SK-N-SH (cell line): ENCODE results near the gene ZSWIM7. TPM values are rescaled to one million over a fixed set of nuclear protein-coding genes. Genes with fewer than 3 reads are reported as not detected.

Experiments used
- CTCF ChIA-PET: fragments of 300-600, 350-600 bp; formaldehyde crosslinking; extraction: SDS; loops from one replicate; lab custom pipeline; 2021; lab: Yijun Ruan, JAX
- POLR2A ChIA-PET: fragments of 350-600 bp; sonication (Branson Sonifier 250); formaldehyde crosslinking; extraction: SDS; loops from one replicate; lab custom pipeline; 2020; ENCODE audit warnings: antibody characterized with exemption, inconsistent platforms; lab: Yijun Ruan, JAX
- DNase-seq: peaks from one replicate; pipeline ENCODE4 v3.0.0; 2012
- H2AFZ ChIP-seq: fragments of 200-600 bp; sonication (generic); 2 replicates; pipeline ENCODE4 v1.8.1; 2016; ENCODE audit warnings: antibody characterized with exemption, mild to moderate bottlenecking, low read depth
- H3F3A ChIP-seq: fragments of 200-600 bp; sonication (generic); replicated peaks from 2 replicates; pipeline ENCODE3; 2016; ENCODE audit warnings: antibody characterized with exemption, mild to moderate bottlenecking; ENCODE audit not compliant: insufficient read depth
- H3K27ac ChIP-seq, 2 experiments: fragments of 200-500 bp in 1 of 2; fragments of 200-600 bp in 1 of 2; sonication (Bioruptor generic) in 1 of 2; sonication (generic), shearing (Covaris generic) in 1 of 2; 2 replicates each; pipeline versions ENCODE4 v1.5.1 to v1.6.1; 2014 to 2016; ENCODE audit warnings: low read depth in 2 of 2, inconsistent platforms in 1 of 2, low read length in 1 of 2, mild to moderate bottlenecking in 1 of 2, mixed read lengths in 1 of 2
- H3K27me3 ChIP-seq: fragments of 200-600 bp; sonication (generic), shearing (Covaris generic); 2 replicates; pipeline ENCODE4 v1.6.1; 2016; ENCODE audit warnings: mixed run types; ENCODE audit not compliant: insufficient read depth
- H3K36me3 ChIP-seq, 2 experiments: fragments of 200-500 bp in 1 of 2; fragments of 200-600 bp in 1 of 2; sonication (Bioruptor generic) in 1 of 2; sonication (generic) in 1 of 2; replicated peaks in 1 of 2; 2 replicates each; pipeline versions ENCODE3 to v1.5.1; 2014 to 2016; ENCODE audit warnings: low read length in 1 of 2, mild to moderate bottlenecking in 1 of 2; ENCODE audit not compliant: insufficient read depth in 2 of 2, control insufficient read depth in 1 of 2
- H3K4me1 ChIP-seq, 2 experiments: fragments of 200-500 bp in 1 of 2; fragments of 200-600 bp in 1 of 2; sonication (Bioruptor generic) in 1 of 2; sonication (generic), shearing (Covaris generic) in 1 of 2; 2 replicates each; pipeline versions ENCODE4 v1.5.1 to v1.6.1; 2014 to 2016; ENCODE audit warnings: low read depth in 1 of 2, low read length in 1 of 2, mixed run types in 1 of 2; ENCODE audit not compliant: insufficient read depth in 2 of 2, control insufficient read depth in 1 of 2
- H3K4me2 ChIP-seq: fragments of 200-600 bp; sonication (generic), shearing (Covaris generic); 2 replicates; pipeline ENCODE4 v1.6.1; 2017; ENCODE audit warnings: mixed run types
- H3K4me3 ChIP-seq, 2 experiments: fragments of 200-500 bp in 1 of 2; fragments of 200-600 bp in 1 of 2; sonication (Bioruptor generic) in 1 of 2; sonication (generic), shearing (Covaris generic) in 1 of 2; 2 replicates each; pipeline versions ENCODE4 v1.5.1 to v1.8.1; 2014 to 2016; ENCODE audit warnings: low read depth in 2 of 2, inconsistent platforms in 1 of 2, low read length in 1 of 2, mild to moderate bottlenecking in 1 of 2, mixed read lengths in 1 of 2, moderate library complexity in 1 of 2
- H3K79me2 ChIP-seq: fragments of 200-600 bp; sonication (generic); 2 replicates; pipeline ENCODE4 v1.8.1; 2017; ENCODE audit warnings: mild to moderate bottlenecking; ENCODE audit not compliant: insufficient read depth
- H3K9ac ChIP-seq: fragments of 200-600 bp; sonication (generic); 2 replicates; pipeline ENCODE4 v1.6.1; 2017; ENCODE audit warnings: mixed run types
- H3K9me2 ChIP-seq: fragments of 200-600 bp; sonication (generic); 2 replicates; pipeline ENCODE4 v1.6.1; 2017; ENCODE audit warnings: mixed run types
- H3K9me3 ChIP-seq: fragments of 200-600 bp; sonication (generic); 2 replicates; pipeline ENCODE4 v1.6.1; 2017; ENCODE audit warnings: mixed run types, mild to moderate bottlenecking, moderate library complexity
- H4K20me1 ChIP-seq: fragments of 200-600 bp; sonication (generic); 2 replicates; pipeline ENCODE4 v1.6.1; 2017; ENCODE audit warnings: mild to moderate bottlenecking, mixed run types; ENCODE audit not compliant: insufficient read depth
- ELF1 ChIP-seq: IDR thresholded peaks from 2 replicates; pipeline ENCODE4 v1.4.0; 2012
- FOSL2 ChIP-seq: IDR thresholded peaks from 2 replicates; pipeline ENCODE4 v1.4.0; 2012; ENCODE audit warnings: low read depth, mild to moderate bottlenecking, moderate library complexity, borderline replicate concordance
- FOXJ3 ChIP-seq: sonication (generic); formaldehyde crosslinking; IDR thresholded peaks from 2 replicates; pipeline ENCODE4 v1.5.1; 2020; ENCODE audit warnings: mild to moderate bottlenecking, missing genetic modification reagents
- JUND ChIP-seq: IDR thresholded peaks from 2 replicates; pipeline ENCODE4 v1.4.0; 2012
- MXI1 ChIP-seq: IDR thresholded peaks from 2 replicates; pipeline ENCODE4 v1.6.1; 2012; ENCODE audit warnings: mild to moderate bottlenecking, low read depth, low read length, improper control_type of control experiment
- NRF1 ChIP-seq: IDR thresholded peaks from 2 replicates; pipeline ENCODE4 v1.6.1; 2012; ENCODE audit warnings: low read depth, mild to moderate bottlenecking, low read length
- POLR2AphosphoS5 ChIP-seq: IDR thresholded peaks from 2 replicates; pipeline ENCODE4 v1.6.1; 2012; ENCODE audit warnings: low read depth, low read length
- RAD21 ChIP-seq: IDR thresholded peaks from 2 replicates; pipeline ENCODE4 v1.6.1; 2012; ENCODE audit warnings: mild to moderate bottlenecking, low read length
- RCOR1 ChIP-seq: fragments of 150-350 bp; IDR thresholded peaks from 2 replicates; pipeline ENCODE4 v1.6.1; 2017; ENCODE audit warnings: antibody characterized with exemption, low read length
- RFX5 ChIP-seq: IDR thresholded peaks from 2 replicates; pipeline ENCODE4 v1.6.1; 2012; ENCODE audit warnings: mild to moderate bottlenecking, improper control_type of control experiment, low read length
- SIN3A ChIP-seq: IDR thresholded peaks from 2 replicates; pipeline ENCODE4 v1.6.1; 2012; ENCODE audit warnings: low read depth, mild to moderate bottlenecking, low read length, moderate library complexity, borderline replicate concordance
- TAF1 ChIP-seq: IDR thresholded peaks from 2 replicates; pipeline ENCODE4 v1.6.1; 2012; ENCODE audit warnings: low read depth, mild to moderate bottlenecking, low read length, moderate library complexity, borderline replicate concordance
- YY1 ChIP-seq: IDR thresholded peaks from 2 replicates; pipeline ENCODE4 v1.4.0; 2012; ENCODE audit warnings: low read depth, mild to moderate bottlenecking
- WGBS: methylation state at CpG from one replicate; pipeline ENCODE4 v1.1.6; 2017; ENCODE audit warnings: low lambda C conversion rate; 5-methylcytosine and 5-hydroxymethylcytosine counted together
- polyA plus RNA-seq, 3 experiments: library from polyadenylated mRNA; depleted of rRNA; stranded (reverse); fragments of >200 nt; gene quantifications; 2 replicates each; pipeline ENCODE4 v1.2.3, GENCODE V29; 2012
- TF ChIP-seq, protein P1 (sequence below): IDR thresholded peaks from 2 replicates; pipeline ENCODE4 v1.4.0; 2012; ENCODE audit warnings: low read depth, borderline replicate concordance
- TF ChIP-seq, protein P2 (sequence below): IDR thresholded peaks from 2 replicates; pipeline ENCODE4; 2012
- TF ChIP-seq, protein P3 (sequence below): IDR thresholded peaks from 2 replicates; pipeline ENCODE4 v1.4.0; 2012; ENCODE audit warnings: low read depth
- TF ChIP-seq, protein P4 (sequence below): IDR thresholded peaks from 2 replicates; pipeline ENCODE4 v1.4.0; 2012; ENCODE audit warnings: low read depth, borderline replicate concordance
- TF ChIP-seq, protein P5 (sequence below): IDR thresholded peaks from 2 replicates; pipeline ENCODE4 v1.6.1; 2012; ENCODE audit warnings: mild to moderate bottlenecking, low read depth, low read length, moderate library complexity
- TF ChIP-seq, protein P6 (sequence below): fragments of 150-350 bp; IDR thresholded peaks from 2 replicates; pipeline ENCODE4 v1.6.1; 2016; ENCODE audit warnings: mild to moderate bottlenecking, low read depth, low read length

ZSWIM7 gene, protein sequence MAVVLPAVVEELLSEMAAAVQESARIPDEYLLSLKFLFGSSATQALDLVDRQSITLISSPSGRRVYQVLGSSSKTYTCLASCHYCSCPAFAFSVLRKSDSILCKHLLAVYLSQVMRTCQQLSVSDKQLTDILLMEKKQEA
- polyA plus RNA-seq (2012; rRNA removed) = 48.8 and 63.3 TPM in 2 replicates
- 48.1 and 49.2 TPM in 2 replicates for polyA plus RNA-seq (2012; cell fraction: cytosol; rRNA removed)
- polyA plus RNA-seq (2012; cell fraction: nucleus; rRNA removed) = 75.1 and 82.5 TPM in 2 replicates

DNA sequence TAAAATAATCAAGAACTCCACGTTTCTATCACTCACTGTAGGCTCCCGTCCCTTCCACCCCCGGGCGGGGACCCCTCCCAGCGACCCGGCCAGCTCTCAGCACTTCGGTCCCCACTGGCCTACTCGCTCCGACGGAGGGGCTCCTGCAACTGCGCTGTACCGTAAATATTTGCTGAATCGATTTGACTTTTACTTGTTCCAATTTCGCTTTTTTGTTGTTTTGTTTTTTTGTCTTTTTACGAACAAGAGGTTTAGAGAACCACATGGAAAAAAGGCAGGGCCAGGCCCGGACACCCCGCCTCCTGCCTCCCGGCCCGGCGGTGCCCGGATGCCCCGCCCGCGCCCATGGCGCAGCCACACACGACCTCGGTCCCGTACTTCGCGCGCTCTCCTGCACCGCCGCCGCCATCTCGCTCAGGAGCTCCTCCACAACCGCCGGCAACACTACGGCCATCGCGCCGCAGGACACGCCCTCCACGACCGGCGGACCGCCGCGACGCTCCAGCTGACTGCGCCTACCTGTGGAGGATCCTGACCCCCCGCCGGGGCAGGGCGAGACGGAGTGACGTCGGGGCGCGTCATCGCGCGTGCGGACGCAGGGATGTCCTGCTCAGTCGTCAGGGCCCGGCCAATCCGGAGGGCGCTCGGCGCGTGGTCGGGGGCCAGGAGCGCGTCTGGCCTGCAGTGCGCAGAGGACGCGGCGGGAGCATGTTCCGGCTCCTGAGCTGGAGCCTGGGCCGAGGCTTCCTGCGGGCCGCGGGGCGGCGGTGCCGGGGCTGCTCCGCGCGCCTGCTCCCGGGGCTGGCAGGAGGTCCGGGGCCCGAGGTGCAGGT is at the start of gene ZSWIM7, which contains the start of gene TTC19:
ZSWIM7 (minus strand) TSS at position 564 of the 833 bp plus-strand sequence; CDS start at position 454, 110 bp downstream.
TTC19 (plus strand) TSS at position 684 of the 833 bp plus-strand sequence; CDS start at position 709, 25 bp downstream.
- Histone ChIP-seq H3K9me3 (no peaks in the 10 kb centered on the region; the same call in 1 of the 2 replicates), H3K4me2 (peak within 1 kb of the TSS; percentile 67), H3K4me3 (peak within 1 kb of the TSS; percentile 82 to 91), H3K36me3 (peaks cover 34 to 42% of the 10 kb centered on the region in 2 experiments), H3K27ac (peak within 1 kb of the TSS; percentile 93 to 95), H3K4me1 (peaks cover 0 to 6% of the 10 kb centered on the region in 2 experiments; a peak in 2 of 4 replicates), H3K27me3 (no peaks in the 10 kb centered on the region), H3K9ac (peak within 1 kb of the TSS; percentile 90), H3F3A (peaks cover 9% of the 10 kb centered on the region), H2AFZ (peak within 1 kb of the TSS; percentile 99), H3K9me2 (no peaks in the 10 kb centered on the region), H4K20me1 (peaks cover 5% of the 10 kb centered on the region; the same call in 1 of the 2 replicates), H3K79me2 (peaks cover 57% of the 10 kb centered on the region)
- TF ChIP-seq RFX5 (no peak; the same call in 1 of the 2 replicates), NRF1 (peak; percentile 38; the same call in 1 of the 2 replicates), RAD21 (no peak), ELF1 (no peak), FOSL2 (0 out of 2 replicates have a peak, but pooled peaks have one; percentile 8), POLR2AphosphoS5 (peak; percentile 89), YY1 (peak; percentile 84), SIN3A (peak; percentile 70; the same call in 1 of the 2 replicates), JUND (no peak), FOXJ3 (peak; percentile 64; the same call in 1 of the 2 replicates), RCOR1 (no peak), MXI1 (peak; percentile 86; the same call in 1 of the 2 replicates), TAF1 (peak; percentile 99)
- TF ChIP-seq, protein P1, sequence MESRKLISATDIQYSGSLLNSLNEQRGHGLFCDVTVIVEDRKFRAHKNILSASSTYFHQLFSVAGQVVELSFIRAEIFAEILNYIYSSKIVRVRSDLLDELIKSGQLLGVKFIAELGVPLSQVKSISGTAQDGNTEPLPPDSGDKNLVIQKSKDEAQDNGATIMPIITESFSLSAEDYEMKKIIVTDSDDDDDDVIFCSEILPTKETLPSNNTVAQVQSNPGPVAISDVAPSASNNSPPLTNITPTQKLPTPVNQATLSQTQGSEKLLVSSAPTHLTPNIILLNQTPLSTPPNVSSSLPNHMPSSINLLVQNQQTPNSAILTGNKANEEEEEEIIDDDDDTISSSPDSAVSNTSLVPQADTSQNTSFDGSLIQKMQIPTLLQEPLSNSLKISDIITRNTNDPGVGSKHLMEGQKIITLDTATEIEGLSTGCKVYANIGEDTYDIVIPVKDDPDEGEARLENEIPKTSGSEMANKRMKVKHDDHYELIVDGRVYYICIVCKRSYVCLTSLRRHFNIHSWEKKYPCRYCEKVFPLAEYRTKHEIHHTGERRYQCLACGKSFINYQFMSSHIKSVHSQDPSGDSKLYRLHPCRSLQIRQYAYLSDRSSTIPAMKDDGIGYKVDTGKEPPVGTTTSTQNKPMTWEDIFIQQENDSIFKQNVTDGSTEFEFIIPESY = peak; percentile 22; the same call in 1 of the 2 replicates
- TF ChIP-seq, protein P2, sequence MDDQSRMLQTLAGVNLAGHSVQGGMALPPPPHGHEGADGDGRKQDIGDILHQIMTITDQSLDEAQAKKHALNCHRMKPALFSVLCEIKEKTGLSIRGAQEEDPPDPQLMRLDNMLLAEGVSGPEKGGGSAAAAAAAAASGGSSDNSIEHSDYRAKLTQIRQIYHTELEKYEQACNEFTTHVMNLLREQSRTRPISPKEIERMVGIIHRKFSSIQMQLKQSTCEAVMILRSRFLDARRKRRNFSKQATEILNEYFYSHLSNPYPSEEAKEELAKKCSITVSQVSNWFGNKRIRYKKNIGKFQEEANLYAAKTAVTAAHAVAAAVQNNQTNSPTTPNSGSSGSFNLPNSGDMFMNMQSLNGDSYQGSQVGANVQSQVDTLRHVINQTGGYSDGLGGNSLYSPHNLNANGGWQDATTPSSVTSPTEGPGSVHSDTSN = peak; percentile 32; the same call in 1 of the 2 replicates
- TF ChIP-seq, protein P3, sequence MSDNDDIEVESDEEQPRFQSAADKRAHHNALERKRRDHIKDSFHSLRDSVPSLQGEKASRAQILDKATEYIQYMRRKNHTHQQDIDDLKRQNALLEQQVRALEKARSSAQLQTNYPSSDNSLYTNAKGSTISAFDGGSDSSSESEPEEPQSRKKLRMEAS = peak; percentile 76
- TF ChIP-seq, protein P4, sequence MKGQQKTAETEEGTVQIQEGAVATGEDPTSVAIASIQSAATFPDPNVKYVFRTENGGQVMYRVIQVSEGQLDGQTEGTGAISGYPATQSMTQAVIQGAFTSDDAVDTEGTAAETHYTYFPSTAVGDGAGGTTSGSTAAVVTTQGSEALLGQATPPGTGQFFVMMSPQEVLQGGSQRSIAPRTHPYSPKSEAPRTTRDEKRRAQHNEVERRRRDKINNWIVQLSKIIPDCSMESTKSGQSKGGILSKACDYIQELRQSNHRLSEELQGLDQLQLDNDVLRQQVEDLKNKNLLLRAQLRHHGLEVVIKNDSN = peak; percentile 70; the same call in 1 of the 2 replicates
- TF ChIP-seq, protein P5, sequence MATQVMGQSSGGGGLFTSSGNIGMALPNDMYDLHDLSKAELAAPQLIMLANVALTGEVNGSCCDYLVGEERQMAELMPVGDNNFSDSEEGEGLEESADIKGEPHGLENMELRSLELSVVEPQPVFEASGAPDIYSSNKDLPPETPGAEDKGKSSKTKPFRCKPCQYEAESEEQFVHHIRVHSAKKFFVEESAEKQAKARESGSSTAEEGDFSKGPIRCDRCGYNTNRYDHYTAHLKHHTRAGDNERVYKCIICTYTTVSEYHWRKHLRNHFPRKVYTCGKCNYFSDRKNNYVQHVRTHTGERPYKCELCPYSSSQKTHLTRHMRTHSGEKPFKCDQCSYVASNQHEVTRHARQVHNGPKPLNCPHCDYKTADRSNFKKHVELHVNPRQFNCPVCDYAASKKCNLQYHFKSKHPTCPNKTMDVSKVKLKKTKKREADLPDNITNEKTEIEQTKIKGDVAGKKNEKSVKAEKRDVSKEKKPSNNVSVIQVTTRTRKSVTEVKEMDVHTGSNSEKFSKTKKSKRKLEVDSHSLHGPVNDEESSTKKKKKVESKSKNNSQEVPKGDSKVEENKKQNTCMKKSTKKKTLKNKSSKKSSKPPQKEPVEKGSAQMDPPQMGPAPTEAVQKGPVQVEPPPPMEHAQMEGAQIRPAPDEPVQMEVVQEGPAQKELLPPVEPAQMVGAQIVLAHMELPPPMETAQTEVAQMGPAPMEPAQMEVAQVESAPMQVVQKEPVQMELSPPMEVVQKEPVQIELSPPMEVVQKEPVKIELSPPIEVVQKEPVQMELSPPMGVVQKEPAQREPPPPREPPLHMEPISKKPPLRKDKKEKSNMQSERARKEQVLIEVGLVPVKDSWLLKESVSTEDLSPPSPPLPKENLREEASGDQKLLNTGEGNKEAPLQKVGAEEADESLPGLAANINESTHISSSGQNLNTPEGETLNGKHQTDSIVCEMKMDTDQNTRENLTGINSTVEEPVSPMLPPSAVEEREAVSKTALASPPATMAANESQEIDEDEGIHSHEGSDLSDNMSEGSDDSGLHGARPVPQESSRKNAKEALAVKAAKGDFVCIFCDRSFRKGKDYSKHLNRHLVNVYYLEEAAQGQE = peak; percentile 53
- TF ChIP-seq, protein P6, sequence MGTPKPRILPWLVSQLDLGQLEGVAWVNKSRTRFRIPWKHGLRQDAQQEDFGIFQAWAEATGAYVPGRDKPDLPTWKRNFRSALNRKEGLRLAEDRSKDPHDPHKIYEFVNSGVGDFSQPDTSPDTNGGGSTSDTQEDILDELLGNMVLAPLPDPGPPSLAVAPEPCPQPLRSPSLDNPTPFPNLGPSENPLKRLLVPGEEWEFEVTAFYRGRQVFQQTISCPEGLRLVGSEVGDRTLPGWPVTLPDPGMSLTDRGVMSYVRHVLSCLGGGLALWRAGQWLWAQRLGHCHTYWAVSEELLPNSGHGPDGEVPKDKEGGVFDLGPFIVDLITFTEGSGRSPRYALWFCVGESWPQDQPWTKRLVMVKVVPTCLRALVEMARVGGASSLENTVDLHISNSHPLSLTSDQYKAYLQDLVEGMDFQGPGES = 0 out of 2 replicates have a peak, but pooled peaks have one; percentile 7
- DNase-seq = peak; percentile 99
- POLR2A ChIA-PET = interaction anchor here (0.6 to 1.4 kb wide), 6 partner anchors 10 to 216 kb away, joined by 3 to 4 read pairs (median 3); partner anchors contain the start of genes ADORA2B and NCOR1
- CTCF ChIA-PET = interaction anchor here (0.6 to 6.1 kb wide), 9 partner anchors 14 to 217 kb away, joined by 3 to 42 read pairs (median 3); partner anchors contain the start of gene ADORA2B
- WGBS = 1% methylated on average over 47 of the region's 91 CpGs
